Mesenchymal stem cell (in vitro differentiated cells and primary cell): Measurements from ENCODE around the gene TRPV5.

Source experiments
- DNase-seq: peaks from one replicate; pipeline ENCODE4 v3.0.0-alpha.2; 2013
- H2AFZ ChIP-seq: one replicate; pipeline ENCODE4 v1.6.1; 2013; ENCODE audit warnings: low read depth, mild to moderate bottlenecking, control low read depth, inconsistent platforms, low read length, moderate library complexity
- H2AK5ac ChIP-seq: 2 replicates; pipeline ENCODE4 v1.6.1; 2013; ENCODE audit warnings: low read length, moderate library complexity, mild to moderate bottlenecking, inconsistent platforms; ENCODE audit not compliant: severe bottlenecking
- H2BK120ac ChIP-seq: one replicate; pipeline ENCODE4 v1.6.1; 2013; ENCODE audit warnings: low read depth, mild to moderate bottlenecking, inconsistent platforms, low read length, moderate library complexity
- H2BK12ac ChIP-seq, 2 experiments: one replicate each; pipeline ENCODE4 v1.6.1; 2013; ENCODE audit warnings: inconsistent platforms in 2 of 2, low read length in 2 of 2, mild to moderate bottlenecking in 2 of 2, moderate library complexity in 2 of 2, control low read depth in 1 of 2
- H2BK15ac ChIP-seq: one replicate; pipeline ENCODE4 v1.6.1; 2013; ENCODE audit warnings: mild to moderate bottlenecking, low read depth, inconsistent platforms; ENCODE audit not compliant: poor library complexity, severe bottlenecking
- H2BK5ac ChIP-seq: 2 replicates; pipeline ENCODE4 v1.6.1; 2013; ENCODE audit warnings: low read depth, mild to moderate bottlenecking, low read length, control low read depth, inconsistent platforms; ENCODE audit not compliant: poor library complexity, severe bottlenecking
- H3K14ac ChIP-seq, 2 experiments: one replicate each; pipeline ENCODE4 v1.6.1; 2013; ENCODE audit warnings: inconsistent platforms in 2 of 2, low read length in 2 of 2, control low read depth in 1 of 2, mild to moderate bottlenecking in 1 of 2, moderate library complexity in 1 of 2
- H3K18ac ChIP-seq, 2 experiments: one replicate each; pipeline ENCODE4 v1.6.1; 2013; ENCODE audit warnings: inconsistent platforms in 2 of 2, low read length in 2 of 2, control low read depth in 1 of 2, low read depth in 1 of 2, mild to moderate bottlenecking in 1 of 2
- H3K23ac ChIP-seq, 2 experiments: one replicate each; pipeline ENCODE4 v1.6.1; 2013; ENCODE audit warnings: inconsistent platforms in 2 of 2, low read length in 2 of 2, mild to moderate bottlenecking in 2 of 2, moderate library complexity in 2 of 2, control low read depth in 1 of 2
- H3K27ac ChIP-seq: 2 replicates; pipeline ENCODE4 v1.5.1; 2013; ENCODE audit warnings: mild to moderate bottlenecking, moderate library complexity, low read length, control low read depth, inconsistent platforms; ENCODE audit not compliant: poor library complexity, severe bottlenecking
- H3K27me3 ChIP-seq, 2 experiments: 2 replicates each; pipeline versions ENCODE4 v1.6.1 to v1.7.0; 2013; ENCODE audit warnings: low read length in 2 of 2, mild to moderate bottlenecking in 2 of 2, moderate library complexity in 2 of 2, control low read depth in 1 of 2, inconsistent platforms in 1 of 2; ENCODE audit not compliant: control insufficient read depth in 1 of 2, insufficient read depth in 1 of 2
- H3K36me3 ChIP-seq, 2 experiments: 2 replicates each; pipeline versions ENCODE4 v1.6.1 to v1.7.0; 2013; ENCODE audit warnings: low read length in 2 of 2, control low read depth in 1 of 2, inconsistent platforms in 1 of 2, low read depth in 1 of 2, mild to moderate bottlenecking in 1 of 2; ENCODE audit not compliant: insufficient read depth in 2 of 2, control insufficient read depth in 1 of 2
- H3K4ac ChIP-seq, 2 experiments: one replicate each; pipeline ENCODE4 v1.6.1; 2013; ENCODE audit warnings: inconsistent platforms in 2 of 2, low read length in 2 of 2, mild to moderate bottlenecking in 2 of 2, moderate library complexity in 2 of 2, control low read depth in 1 of 2, low read depth in 1 of 2
- H3K4me1 ChIP-seq: 2 replicates; pipeline ENCODE4 v1.6.1; 2013; ENCODE audit warnings: low read depth, low read length, control low read depth; ENCODE audit not compliant: control insufficient read depth, insufficient read depth
- H3K4me2 ChIP-seq: 2 replicates; pipeline ENCODE4 v1.6.1; 2013; ENCODE audit warnings: low read length, mild to moderate bottlenecking, inconsistent platforms; ENCODE audit not compliant: poor library complexity, severe bottlenecking
- H3K4me3 ChIP-seq, 2 experiments: 2 replicates each; pipeline versions ENCODE4 v1.5.1 to v1.7.0; 2013; ENCODE audit warnings: low read length in 2 of 2, mild to moderate bottlenecking in 2 of 2, control low read depth in 1 of 2, low read depth in 1 of 2; ENCODE audit not compliant: insufficient read depth in 1 of 2
- H3K79me1 ChIP-seq: replicated peaks from 2 replicates; pipeline ENCODE4 v1.6.1; 2013; ENCODE audit warnings: mild to moderate bottlenecking, control low read depth, low read length, inconsistent platforms; ENCODE audit not compliant: poor library complexity, severe bottlenecking
- H3K9ac ChIP-seq: 2 replicates; pipeline ENCODE4 v1.7.0; 2013; ENCODE audit warnings: mild to moderate bottlenecking, low read length, moderate library complexity
- H3K9me3 ChIP-seq: 2 replicates; pipeline ENCODE4 v1.7.0; 2013; ENCODE audit warnings: mild to moderate bottlenecking, low read length; ENCODE audit not compliant: control insufficient read depth
- H4K8ac ChIP-seq: one replicate; pipeline ENCODE4 v1.6.1; 2013; ENCODE audit warnings: inconsistent platforms, mild to moderate bottlenecking, low read length, moderate library complexity
- H4K91ac ChIP-seq: one replicate; pipeline ENCODE4 v1.6.1; 2013; ENCODE audit warnings: mild to moderate bottlenecking, low read length, inconsistent platforms
- WGBS: methylation state at CpG from one replicate; pipeline ENCODE4 v1.1.7; 2013; ENCODE audit warnings: mixed read lengths; 5-methylcytosine and 5-hydroxymethylcytosine counted together

The TRPV5 gene

DNA sequence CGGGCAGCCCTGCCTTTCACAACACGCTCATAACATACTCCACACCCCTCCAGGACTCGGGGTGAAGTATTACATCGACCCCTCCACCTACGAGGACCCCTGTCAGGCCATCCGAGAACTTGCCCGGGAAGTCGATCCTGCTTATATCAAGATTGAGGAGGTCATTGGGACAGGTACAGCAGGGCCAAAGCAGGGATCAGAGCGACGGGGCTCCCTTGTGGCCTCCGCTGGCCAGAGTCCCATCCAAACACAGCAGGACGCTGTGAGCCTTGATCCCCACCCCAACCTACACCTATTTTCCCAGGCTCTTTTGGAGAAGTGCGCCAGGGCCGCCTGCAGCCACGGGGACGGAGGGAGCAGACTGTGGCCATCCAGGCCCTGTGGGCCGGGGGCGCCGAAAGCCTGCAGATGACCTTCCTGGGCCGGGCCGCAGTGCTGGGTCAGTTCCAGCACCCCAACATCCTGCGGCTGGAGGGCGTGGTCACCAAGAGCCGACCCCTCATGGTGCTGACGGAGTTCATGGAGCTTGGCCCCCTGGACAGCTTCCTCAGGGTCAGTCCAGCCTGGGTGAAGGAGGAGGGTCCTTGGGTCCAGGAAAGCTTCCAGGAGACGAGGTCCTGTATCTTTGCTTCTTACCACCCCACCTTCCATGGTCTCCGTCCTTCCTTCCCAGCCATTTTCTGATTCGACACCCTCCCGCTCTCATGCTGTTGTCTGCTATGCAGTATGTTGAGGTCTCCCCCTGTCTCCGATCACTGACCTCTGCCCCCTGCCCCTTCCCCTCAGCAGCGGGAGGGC lies 65.2 kb downstream of the TRPV5 start:
- WGBS = 89% methylated on average over 29 of the region's 31 CpGs

DNA sequence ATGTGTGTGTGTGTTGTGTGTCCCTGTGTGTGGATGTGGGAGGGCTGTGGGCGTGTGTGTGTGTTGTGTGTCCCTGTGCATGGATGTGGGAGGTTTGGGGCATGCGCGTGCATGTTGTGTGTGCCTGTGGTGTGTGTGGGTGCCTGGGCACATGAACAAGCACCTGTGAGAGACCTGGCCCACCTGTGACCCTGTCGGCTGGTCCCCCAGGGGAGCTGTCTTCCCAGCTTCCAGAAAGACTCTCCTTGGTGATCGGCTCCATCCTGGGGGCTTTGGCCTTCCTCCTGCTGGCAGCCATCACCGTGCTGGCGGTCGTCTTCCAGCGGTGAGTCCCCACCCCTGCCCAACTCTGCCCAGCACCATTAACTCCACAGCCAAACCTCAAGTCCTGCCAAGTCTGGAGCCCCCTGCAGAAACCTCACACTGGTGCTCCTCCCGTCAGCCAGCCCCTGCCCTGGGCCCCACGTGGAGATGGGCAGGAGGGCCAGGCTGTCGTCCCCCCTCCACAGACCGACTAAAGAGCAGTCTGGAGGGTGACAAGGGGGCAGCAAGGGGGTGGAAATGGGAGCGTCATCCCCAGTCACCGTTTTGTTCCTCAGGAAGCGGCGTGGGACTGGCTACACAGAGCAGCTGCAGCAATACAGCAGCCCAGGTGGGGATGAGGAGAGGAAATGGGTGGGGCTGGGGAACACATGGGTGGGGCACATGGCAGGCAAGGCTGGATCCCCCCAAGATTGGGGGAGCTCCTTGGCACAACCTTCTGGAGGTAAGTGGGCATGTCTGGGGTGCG lies 66.0 kb downstream of the TRPV5 start:
- Histone ChIP-seq H2BK5ac (no peak overlapping the region), H3K36me3 (no peaks in the 10 kb centered on the region), H3K18ac (no peak overlapping the region), H3K4me1 (peaks cover 2% of the 10 kb centered on the region), H4K91ac (no peak overlapping the region), H2AFZ (no peak overlapping the region), H2BK120ac (no peak overlapping the region), H3K4me2 (no peak overlapping the region), H3K4ac (no peak overlapping the region), H2BK12ac (no peak overlapping the region), H3K9ac (no peak overlapping the region), H2BK15ac (no peak overlapping the region), H2AK5ac (no peak overlapping the region), H3K27ac (no peak overlapping the region), H3K14ac (no peak overlapping the region), H3K27me3 (no peaks in the 10 kb centered on the region), H3K79me1 (no peaks in the 10 kb centered on the region), H3K23ac (no peak overlapping the region), H4K8ac (no peak overlapping the region), H3K4me3 (no peak overlapping the region), H3K9me3 (no peaks in the 10 kb centered on the region)
- WGBS = 82% methylated on average over 15 of the region's 18 CpGs
- no peak for DNase-seq

More for the DNA sequence above, 65.2 kb downstream of the TRPV5 start:
- H3K4me2 ChIP-seq = no peak overlapping the region
- H3K4me3 ChIP-seq = no peak overlapping the region
- no peak overlapping the region for H3K23ac ChIP-seq
- H2BK120ac ChIP-seq = no peak overlapping the region
- no peak overlapping the region for H2BK15ac ChIP-seq
- no peak overlapping the region for H3K18ac ChIP-seq
- H2AFZ ChIP-seq = no peak overlapping the region
- H2BK12ac ChIP-seq = no peak overlapping the region
- H4K91ac ChIP-seq = no peak overlapping the region
- H3K4ac ChIP-seq = no peak overlapping the region
- H3K27ac ChIP-seq = no peak overlapping the region
- H3K36me3 ChIP-seq = no peaks in the 10 kb centered on the region
- no peaks in the 10 kb centered on the region for H3K79me1 ChIP-seq
- no peak overlapping the region for H2BK5ac ChIP-seq
- no peak overlapping the region for H3K14ac ChIP-seq
- no peak for DNase-seq
- no peaks in the 10 kb centered on the region for H3K27me3 ChIP-seq
- no peak overlapping the region for H2AK5ac ChIP-seq
- H3K4me1 ChIP-seq = peaks cover 2% of the 10 kb centered on the region
- H3K9me3 ChIP-seq = no peaks in the 10 kb centered on the region
- no peak overlapping the region for H4K8ac ChIP-seq
- no peak overlapping the region for H3K9ac ChIP-seq

DNA sequence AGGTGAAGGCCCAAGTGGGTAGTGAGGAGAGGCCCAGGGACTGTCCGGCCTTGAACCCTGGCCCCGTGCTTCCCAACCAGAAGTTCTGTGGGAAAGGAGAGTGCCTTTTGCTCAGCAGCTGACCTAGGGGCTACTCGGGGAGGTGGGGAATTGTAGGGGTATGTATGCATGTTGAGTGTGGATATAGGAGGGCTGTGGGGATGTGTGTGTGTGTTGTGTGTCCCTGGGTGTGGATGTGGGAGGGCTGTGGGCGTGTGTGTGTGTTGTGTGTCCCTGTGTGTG lies 66.5 kb downstream of the TRPV5 start:
- H4K8ac ChIP-seq = no peak overlapping the region
- H2AK5ac ChIP-seq = no peak overlapping the region
- no peak overlapping the region for H2AFZ ChIP-seq

DNA sequence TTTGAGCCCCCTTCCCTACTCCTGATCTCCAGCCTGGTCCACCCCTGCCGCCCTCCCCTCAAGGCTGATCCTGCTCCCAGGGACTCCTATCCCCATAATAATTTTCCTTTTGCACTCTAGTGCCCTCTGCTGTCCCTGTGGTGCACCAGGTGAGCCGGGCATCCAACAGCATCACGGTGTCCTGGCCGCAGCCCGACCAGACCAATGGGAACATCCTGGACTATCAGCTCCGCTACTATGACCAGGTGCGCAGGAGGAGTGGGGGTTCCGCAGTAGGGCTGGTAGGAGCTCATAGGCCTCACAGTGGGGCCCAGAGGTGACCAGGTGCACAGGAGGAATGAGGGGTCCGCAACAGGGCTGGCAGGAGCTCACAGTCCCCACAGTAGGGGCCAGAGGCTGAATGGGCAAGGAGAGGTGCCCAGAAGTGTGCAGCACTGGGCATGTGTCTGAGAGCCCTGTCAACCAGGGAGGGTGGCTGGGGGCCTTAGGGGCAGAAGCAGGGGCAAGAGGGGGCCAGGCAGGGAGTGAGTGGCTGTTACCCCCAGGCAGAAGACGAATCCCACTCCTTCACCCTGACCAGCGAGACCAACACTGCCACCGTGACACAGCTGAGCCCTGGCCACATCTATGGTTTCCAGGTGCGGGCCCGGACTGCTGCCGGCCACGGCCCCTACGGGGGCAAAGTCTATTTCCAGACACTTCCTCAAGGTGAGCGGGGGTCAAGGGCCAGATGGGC lies 67.0 kb downstream of the TRPV5 start:
- Histone ChIP-seq H3K4me3 (no peak overlapping the region), H3K9me3 (no peaks in the 10 kb centered on the region), H3K36me3 (no peaks in the 10 kb centered on the region), H2BK12ac (no peak overlapping the region), H2AK5ac (no peak overlapping the region), H3K27me3 (peaks cover 0 to 9% of the 10 kb centered on the region in 2 experiments), H4K91ac (no peak overlapping the region), H2BK120ac (no peak overlapping the region), H2AFZ (no peak overlapping the region), H3K4me2 (no peak overlapping the region), H2BK5ac (no peak overlapping the region), H3K79me1 (no peaks in the 10 kb centered on the region), H3K14ac (no peak overlapping the region), H3K23ac (no peak overlapping the region), H3K27ac (no peak overlapping the region), H3K4ac (no peak overlapping the region), H3K18ac (no peak overlapping the region), H4K8ac (no peak overlapping the region), H2BK15ac (no peak overlapping the region), H3K9ac (no peak overlapping the region), H3K4me1 (peaks cover 2% of the 10 kb centered on the region)
- WGBS = 68% methylated on average over 16 of the region's 18 CpGs
- no peak for DNase-seq

More for the DNA sequence above, 66.5 kb downstream of the TRPV5 start:
- Histone ChIP-seq H3K18ac (no peak overlapping the region), H3K4me3 (no peak overlapping the region), H3K4me2 (no peak overlapping the region), H4K91ac (no peak overlapping the region), H3K4ac (no peak overlapping the region), H3K14ac (no peak overlapping the region), H3K4me1 (peaks cover 2% of the 10 kb centered on the region), H3K79me1 (no peaks in the 10 kb centered on the region), H3K9ac (no peak overlapping the region), H2BK12ac (no peak overlapping the region), H2BK15ac (no peak overlapping the region), H3K27ac (no peak overlapping the region), H2BK120ac (no peak overlapping the region), H3K27me3 (peaks cover 0 to 5% of the 10 kb centered on the region in 2 experiments), H3K9me3 (no peaks in the 10 kb centered on the region), H2BK5ac (no peak overlapping the region), H3K36me3 (no peaks in the 10 kb centered on the region), H3K23ac (no peak overlapping the region)
- 69% methylated on average over 4 of the region's 4 CpGs for WGBS
- DNase-seq = no peak
